Stimulated activated CD4-positive, alpha-beta T cell treated with anti-CD3 and anti-CD28 coated beads, Interleukin-15, amount 100 ng/mL, for 48 hours (primary cell): ENCODE data around the gene MARS2.
"Not testable (repeated sequence)": the region's sequence is repeated elsewhere in the genome, so short reads cannot be mapped to it uniquely, and the experiment has no call there.

Experiments used
- DNase-seq, 2 donors: peaks; one replicate each; pipeline ENCODE4 v3.0.0-alpha.2; 2020; ENCODE audit warnings: low read depth in 2 of 2

Gene MARS2

GRCh38 chr2:197705121-197705911, at the start of gene MARS2:
MARS2 (plus strand) TSS chr2:197705369; CDS start chr2:197705406, 37 bp downstream.
- DNase-seq, result peak; percentile 85 to 88

GRCh38 chr2:197657562-197657961, 47.6 kb upstream of the MARS2 start:
- no peak for DNase-seq

GRCh38 chr2:197661626-197662025, 43.5 kb upstream of the MARS2 start:
- DNase-seq, result no peak

GRCh38 chr2:197666277-197666676, 38.9 kb upstream of the MARS2 start:
- DNase-seq, result no peak

- no peak for DNase-seq
These were observed 36.9 kb upstream of the MARS2 start for GRCh38 chr2:197668296-197668695.

- DNase-seq, result no peak
These were observed 36.1 kb upstream of the MARS2 start for GRCh38 chr2:197669077-197669476.

- DNase-seq, result no peak
These were observed 32.7 kb upstream of the MARS2 start for GRCh38 chr2:197672371-197672893.

GRCh38 chr2:197673106-197673505, 32.1 kb upstream of the MARS2 start:
- DNase-seq, result no peak

GRCh38 chr2:197673606-197674005, 31.6 kb upstream of the MARS2 start:
- no peak for DNase-seq

- no peak for DNase-seq
These were observed 31.1 kb upstream of the MARS2 start for GRCh38 chr2:197674060-197674459.

GRCh38 chr2:197674591-197674990, 30.6 kb upstream of the MARS2 start:
- DNase-seq, result no peak

- DNase-seq, result no peak
These were observed 29.9 kb upstream of the MARS2 start, which contains the start of gene RFTN2 for GRCh38 chr2:197675246-197675645. RFTN2 (minus strand) TSS chr2:197675587; CDS start chr2:197675458, 129 bp downstream.

GRCh38 chr2:197675711-197676188, 29.4 kb upstream of the MARS2 start:
- no peak for DNase-seq

GRCh38 chr2:197677056-197677455, 28.1 kb upstream of the MARS2 start:
- DNase-seq, result no peak

GRCh38 chr2:197677483-197677882, 27.7 kb upstream of the MARS2 start:
- DNase-seq, result no peak

- not testable (repeated sequence) for DNase-seq
These were observed 10.0 kb upstream of the MARS2 start for GRCh38 chr2:197695206-197695605.

GRCh38 chr2:197695971-197696370, 9.2 kb upstream of the MARS2 start:
- not testable (repeated sequence) for DNase-seq

- DNase-seq, result not testable (repeated sequence)
These were observed 8.6 kb upstream of the MARS2 start for GRCh38 chr2:197696571-197696970.

- DNase-seq, result not testable (repeated sequence)
These were observed 5.4 kb upstream of the MARS2 start for GRCh38 chr2:197699724-197700123.

- peak in 1 of 2 donors; percentile 5 for DNase-seq
These were observed 4.2 kb upstream of the MARS2 start for GRCh38 chr2:197700960-197701359.

- DNase-seq, result no peak
These were observed 592 bp upstream of the MARS2 start for GRCh38 chr2:197704434-197705120.
